HFF-Myc (cell line): ENCODE measurements around the gene DIMT1.

Experiments used
- DNase-seq: peaks from one replicate; pipeline ENCODE4 v3.0.0-alpha.2; 2011; ENCODE audit warnings: low read depth; ENCODE audit errors: extremely low read depth
- H3K4me3 ChIP-seq: replicated peaks from 2 replicates; pipeline ENCODE4 v1.5.1; 2011; ENCODE audit warnings: low read depth, mild to moderate bottlenecking, control low read depth, low read length
- CTCF ChIP-seq: IDR thresholded peaks from 2 replicates; pipeline ENCODE4 v1.5.1; 2012; ENCODE audit warnings: mild to moderate bottlenecking, low read depth, low read length, control low read depth; ENCODE audit errors: missing control alignments

DIMT1 gene

GRCh38 chr5:62403411-62404250 is at the start of gene DIMT1:
DIMT1 (minus strand) TSS chr5:62403905; CDS start chr5:62403772, 133 bp downstream.
- DNase-seq: peak; percentile 92
- TF ChIP-seq CTCF: no peak
- peak within 1 kb of the TSS; percentile 97 for H3K4me3 ChIP-seq

GRCh38 chr5:62450259-62450658 is 46.6 kb upstream of the DIMT1 start:
- DNase-seq: no peak
- no peak for TF ChIP-seq CTCF
- H3K4me3 ChIP-seq: no peak overlapping the region

- TF ChIP-seq CTCF: no peak
- H3K4me3 ChIP-seq: no peak overlapping the region
- no peak for DNase-seq
These were observed 44.8 kb upstream of the DIMT1 start for GRCh38 chr5:62448528-62448927.

GRCh38 chr5:62432621-62433064 is 28.9 kb upstream of the DIMT1 start:
- no peak for DNase-seq
- no peak overlapping the region for H3K4me3 ChIP-seq
- TF ChIP-seq CTCF: no peak

- DNase-seq: no peak
- no peak for TF ChIP-seq CTCF
- H3K4me3 ChIP-seq: no peak overlapping the region
These were observed 28.3 kb upstream of the DIMT1 start for GRCh38 chr5:62431735-62432620.

- TF ChIP-seq CTCF: no peak
- H3K4me3 ChIP-seq: no peak overlapping the region
- DNase-seq: no peak
These were observed 21.1 kb upstream of the DIMT1 start for GRCh38 chr5:62424763-62425162.
